HG03520 (cell line): Measurements from ENCODE around the gene CFAP410.
"Not testable (repeated sequence)": the region's sequence is repeated elsewhere in the genome, so short reads cannot be mapped to it uniquely, and the experiment has no call there.

Experiments used
- ATAC-seq: cut with Tn5 transposase; IDR thresholded peaks from one replicate; pipeline ENCODE4 v1.9.1; 2021; ENCODE audit warnings: mild to moderate bottlenecking, moderate library complexity; ENCODE audit not compliant: unreplicated experiment

CFAP410 gene

GRCh38 chr21:44318489-44319285 is 20.5 kb downstream of the CFAP410 start:
- ATAC-seq = no peak

- no peak for ATAC-seq
Measured at GRCh38 chr21:44317871-44318270, 21.3 kb downstream of the CFAP410 start.

- ATAC-seq = no peak
Measured at GRCh38 chr21:44317241-44317782, 21.9 kb downstream of the CFAP410 start.

- no peak for ATAC-seq
Measured at GRCh38 chr21:44316277-44316900, 22.8 kb downstream of the CFAP410 start.

GRCh38 chr21:44315691-44316203 is 23.4 kb downstream of the CFAP410 start:
- ATAC-seq = no peak

- ATAC-seq = no peak
Measured at GRCh38 chr21:44314561-44314960, 24.6 kb downstream of the CFAP410 start.

GRCh38 chr21:44314128-44314527 is 25.1 kb downstream of the CFAP410 start:
- ATAC-seq = no peak

GRCh38 chr21:44313451-44313850 is 25.7 kb downstream of the CFAP410 start:
- no peak for ATAC-seq

- no peak for ATAC-seq
Measured at GRCh38 chr21:44312716-44313115, 26.5 kb downstream of the CFAP410 start.

GRCh38 chr21:44312089-44312488 is 27.1 kb downstream of the CFAP410 start:
- ATAC-seq = no peak

GRCh38 chr21:44310628-44311507 is 28.3 kb downstream of the CFAP410 start:
- ATAC-seq = no peak

GRCh38 chr21:44306936-44307704 is 32.1 kb downstream of the CFAP410 start:
- no peak for ATAC-seq

GRCh38 chr21:44305691-44306090 is 33.5 kb downstream of the CFAP410 start:
- no peak for ATAC-seq

- no peak for ATAC-seq
Measured at GRCh38 chr21:44304877-44305293, 34.3 kb downstream of the CFAP410 start.

- ATAC-seq = no peak
Measured at GRCh38 chr21:44304011-44304616, 35.1 kb downstream of the CFAP410 start.

GRCh38 chr21:44303490-44303981 is 35.7 kb downstream of the CFAP410 start:
- ATAC-seq = no peak

- not testable (repeated sequence) for ATAC-seq
Measured at GRCh38 chr21:44302573-44303401, 36.4 kb downstream of the CFAP410 start.

- ATAC-seq = no peak
Measured at GRCh38 chr21:44301961-44302406, 37.2 kb downstream of the CFAP410 start.

- ATAC-seq = no peak
Measured at GRCh38 chr21:44301141-44301540, 38.0 kb downstream of the CFAP410 start.
